GM19452 (cell line): ENCODE data around the gene PCYT1B.
"Not testable (repeated sequence)": the region's sequence is repeated elsewhere in the genome, so short reads cannot be mapped to it uniquely, and the experiment has no call there.

Source experiments
- ATAC-seq: cut with Tn5 transposase; IDR thresholded peaks from one replicate; pipeline ENCODE4 v1.9.1; 2021; ENCODE audit not compliant: unreplicated experiment

PCYT1B gene

DNA sequence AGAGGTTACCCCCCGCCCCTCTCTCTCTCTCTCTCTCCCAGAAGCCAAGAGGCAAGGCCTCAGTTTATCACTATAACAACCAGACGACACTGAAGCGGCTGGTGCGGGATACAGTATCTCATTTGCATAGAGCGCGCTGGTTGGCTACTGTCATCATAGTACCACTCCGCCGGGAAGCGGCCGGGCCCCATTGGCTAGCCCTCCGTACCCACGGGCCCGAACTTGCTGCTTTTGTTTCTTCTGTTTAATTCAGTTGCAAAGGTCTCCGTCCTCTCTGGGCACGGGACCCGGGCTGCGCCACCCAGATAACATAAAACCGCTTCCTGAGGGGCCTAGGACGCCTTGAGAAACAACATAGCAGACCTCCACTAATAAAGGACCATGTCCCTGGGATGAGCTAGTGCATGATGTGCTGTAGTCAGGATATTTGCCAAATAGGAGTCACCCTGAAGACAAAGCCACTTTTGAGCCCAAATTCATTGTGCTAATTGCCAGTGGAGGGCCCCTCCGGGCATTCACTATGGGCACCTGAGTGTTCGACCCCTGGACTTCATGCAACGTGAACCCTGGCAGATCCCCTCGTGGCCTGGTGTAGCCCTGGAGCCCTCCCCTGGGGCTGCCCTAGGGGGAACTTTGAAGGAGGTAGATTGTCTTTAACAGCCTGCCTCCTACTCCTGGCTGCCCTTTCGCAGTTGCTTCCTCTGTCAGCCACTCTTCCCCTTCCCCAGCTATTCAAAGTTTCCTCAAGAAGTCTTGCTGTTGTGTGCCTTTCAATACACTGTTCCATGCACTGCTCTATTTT, at the start of gene PCYT1B:
PCYT1B (minus strand) TSS at position 91 of the 802 bp plus-strand sequence. CDS start 242 bp downstream, outside the sequence.
- peak; percentile 93 for ATAC-seq

DNA sequence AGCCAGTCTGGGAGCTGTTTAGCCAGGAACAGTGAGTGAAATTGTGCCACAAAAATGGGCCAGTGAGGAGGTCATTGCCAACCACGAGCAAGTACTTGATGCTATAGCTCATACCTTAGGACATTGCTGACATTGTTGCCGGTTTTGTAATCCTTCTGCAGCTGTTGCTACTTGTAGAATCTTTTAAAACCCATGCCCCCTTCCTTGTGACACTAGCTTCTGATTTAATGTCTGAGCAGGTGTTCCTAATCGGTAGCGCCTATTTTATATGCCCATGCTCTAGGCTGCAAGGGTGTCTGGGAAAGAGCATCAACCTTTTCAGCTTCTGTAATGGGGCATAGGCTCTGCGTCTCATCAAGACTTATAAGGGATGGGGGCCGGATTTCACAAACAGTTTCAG, 49.1 kb upstream of the PCYT1B start:
- ATAC-seq, result no peak

DNA sequence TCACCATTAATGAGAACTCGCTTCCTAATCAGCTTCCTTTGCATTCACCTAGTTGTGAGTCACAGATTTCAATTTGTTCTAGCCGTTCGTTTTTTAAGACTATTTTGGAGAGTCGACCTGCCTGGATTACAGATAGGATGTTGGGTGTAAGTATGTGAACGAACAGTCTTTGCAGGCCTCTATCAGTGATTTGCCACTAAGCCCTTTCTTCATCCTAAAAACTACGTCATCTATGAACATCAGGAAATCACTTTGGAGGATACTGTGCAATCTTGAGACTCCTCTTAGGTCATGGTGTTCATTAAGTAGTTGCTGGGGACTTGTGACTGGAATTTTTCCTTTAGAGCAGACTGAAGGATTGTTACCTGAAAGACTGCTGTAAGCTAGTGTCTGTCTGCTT, 47.7 kb upstream of the PCYT1B start:
- ATAC-seq, result no peak

DNA sequence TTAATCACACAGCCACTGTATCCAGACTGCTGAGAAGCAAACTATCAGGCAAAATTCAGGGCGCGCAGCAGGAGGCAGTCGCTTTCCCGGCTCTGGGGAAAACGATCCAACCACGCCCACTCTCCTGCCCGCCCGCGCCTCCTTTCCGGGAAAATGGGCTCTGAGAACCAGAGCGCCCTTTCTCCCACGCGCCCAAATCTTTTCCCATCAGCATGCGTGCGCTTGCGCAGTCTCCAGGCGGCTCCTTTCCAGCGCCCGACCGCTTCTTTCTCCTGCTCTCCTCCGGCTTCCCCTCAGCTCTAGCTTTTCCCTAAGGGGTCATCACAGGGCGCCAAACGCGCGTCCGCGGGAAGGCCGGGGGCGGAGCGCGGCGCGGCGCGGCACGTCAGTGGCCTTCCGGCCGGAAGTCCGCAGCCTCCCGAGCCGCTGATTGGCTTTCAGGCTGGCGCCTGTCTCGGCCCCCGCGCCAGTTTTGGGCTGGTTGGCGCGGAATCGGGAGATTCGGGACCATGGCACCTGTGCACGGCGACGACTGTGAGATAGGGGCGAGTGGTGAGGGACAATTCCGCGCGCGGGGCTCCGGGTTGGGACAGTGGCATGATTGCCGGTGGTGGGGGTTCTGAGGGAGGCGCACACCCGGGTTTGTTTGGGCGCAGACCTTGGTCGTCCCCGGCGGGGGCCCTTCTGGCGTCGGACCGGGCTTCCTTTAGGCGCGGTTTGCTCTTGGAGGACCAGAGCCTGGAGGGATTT, 46.5 kb upstream of the PCYT1B start, which contains the start of gene POLA1:
POLA1 (plus strand) TSS at position 466 of the 750 bp plus-strand sequence; CDS start at position 510, 44 bp downstream.
- peak; percentile 96 for ATAC-seq

DNA sequence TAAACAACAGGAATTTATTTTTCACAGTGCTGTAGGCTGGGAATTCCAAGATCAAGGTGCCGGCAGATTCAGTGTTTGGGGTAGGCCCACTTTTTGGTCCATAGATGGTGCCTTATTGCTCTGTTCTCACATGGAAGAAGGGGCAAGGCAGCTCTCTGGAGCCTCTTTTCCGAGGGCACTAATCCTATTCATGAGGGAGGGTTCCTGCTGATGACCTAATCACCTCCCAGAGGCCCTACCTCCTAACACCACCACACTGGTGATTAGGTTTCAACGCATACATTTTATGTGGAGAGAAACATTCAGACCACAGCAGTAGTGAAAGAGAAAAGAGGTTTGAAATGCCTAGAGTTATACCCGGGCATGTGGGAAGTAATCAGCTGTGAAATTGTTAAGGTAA, 45.2 kb upstream of the PCYT1B start:
- ATAC-seq, result no peak

DNA sequence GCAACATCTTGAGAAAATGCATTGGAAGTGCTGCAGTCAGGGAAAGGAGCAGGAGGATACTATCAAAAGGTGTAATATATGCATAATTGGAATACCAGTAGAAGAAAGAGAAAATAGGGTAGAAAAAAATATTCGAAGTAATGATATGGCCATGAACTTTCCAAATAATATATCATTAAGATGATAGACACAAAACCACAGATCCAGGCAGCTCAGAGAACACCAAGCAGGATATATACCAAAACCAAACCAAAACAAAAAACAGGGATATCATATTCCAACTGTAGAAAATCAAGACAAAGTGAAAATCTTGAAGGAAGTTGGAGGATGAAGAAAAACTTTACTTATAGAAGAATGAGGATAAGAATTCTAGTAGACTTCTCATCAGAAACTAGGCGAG, 36.9 kb upstream of the PCYT1B start:
- ATAC-seq, result no peak

DNA sequence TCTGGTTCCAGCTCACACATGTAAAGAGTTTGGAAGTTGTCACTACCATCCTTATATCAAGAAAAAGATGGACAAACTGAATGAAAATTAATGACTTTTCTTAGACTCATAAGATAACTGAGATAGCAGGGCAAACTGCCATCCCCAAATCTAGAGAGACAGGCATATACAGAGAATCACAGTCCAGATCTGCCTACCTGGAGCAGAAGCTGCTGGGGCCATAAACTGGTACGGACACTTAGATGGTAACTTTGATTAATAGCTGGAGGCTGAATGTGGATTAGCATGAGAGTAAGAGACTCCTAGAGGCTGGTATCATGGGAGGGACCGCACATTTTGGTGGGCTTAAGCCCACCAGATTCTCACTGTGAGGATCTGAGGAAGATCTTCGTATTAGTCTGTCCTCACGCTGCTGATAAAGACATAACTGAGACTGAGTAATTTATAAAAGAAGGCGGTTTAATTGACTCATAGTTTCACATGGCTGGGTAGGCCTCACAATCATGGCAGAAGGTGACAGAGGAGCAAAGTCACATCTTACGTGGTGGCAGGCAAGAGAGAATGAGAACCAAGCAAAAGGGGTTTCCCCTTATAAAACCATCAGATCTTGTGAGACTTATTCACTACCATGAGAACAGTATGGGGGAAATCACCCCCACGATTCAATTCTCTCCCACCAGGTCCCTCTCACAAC, 35.7 kb upstream of the PCYT1B start:
- no peak for ATAC-seq

DNA sequence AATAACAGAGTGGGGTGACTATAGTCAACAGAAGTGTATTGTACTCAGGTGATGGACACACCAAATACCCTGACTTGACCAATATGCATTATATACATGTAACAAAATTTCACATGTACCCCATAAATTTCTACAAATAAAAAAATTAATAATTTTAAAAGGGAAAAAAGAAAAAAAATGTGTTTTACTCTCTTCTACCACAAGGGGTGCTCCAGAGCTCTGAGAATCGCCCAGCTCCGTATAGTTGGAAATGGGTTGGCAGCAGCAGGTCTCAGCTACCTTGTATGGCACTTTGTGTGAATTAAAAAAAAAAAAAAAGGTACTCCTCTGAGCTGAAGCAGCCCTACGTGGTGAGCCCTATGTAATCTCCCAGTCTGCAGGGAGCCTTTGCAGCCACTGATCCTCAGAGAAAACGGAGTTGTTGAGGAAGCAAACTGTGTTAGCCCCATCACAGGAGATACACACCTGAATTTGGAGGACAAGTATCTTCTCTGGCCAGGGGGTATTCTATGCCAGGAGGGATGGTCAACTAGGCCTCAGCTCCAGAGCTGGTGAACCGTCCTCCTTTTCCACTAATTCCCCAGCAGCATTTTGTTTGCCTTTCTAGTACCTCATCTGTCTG, 29.4 kb upstream of the PCYT1B start:
- ATAC-seq, result no peak

DNA sequence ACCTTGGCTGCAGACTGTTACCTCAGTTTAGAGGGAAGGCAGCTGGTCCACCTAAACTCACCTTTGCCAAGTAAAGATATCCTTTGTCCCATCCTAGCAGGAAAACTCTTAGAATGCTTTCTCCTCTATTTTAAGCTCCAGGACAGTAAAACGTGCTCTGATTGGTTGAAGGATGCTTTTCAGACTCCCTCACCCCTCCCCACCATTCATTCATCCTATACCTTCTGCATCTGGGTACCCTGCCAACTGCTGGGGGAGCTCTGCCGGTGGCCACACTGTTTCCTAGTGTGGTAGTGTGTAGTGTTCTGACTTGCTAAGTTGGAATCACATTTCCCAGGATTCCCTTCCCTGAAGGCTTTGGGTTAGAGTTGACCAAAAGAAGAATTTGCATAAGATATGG, 26.3 kb upstream of the PCYT1B start:
- ATAC-seq, result no peak

DNA sequence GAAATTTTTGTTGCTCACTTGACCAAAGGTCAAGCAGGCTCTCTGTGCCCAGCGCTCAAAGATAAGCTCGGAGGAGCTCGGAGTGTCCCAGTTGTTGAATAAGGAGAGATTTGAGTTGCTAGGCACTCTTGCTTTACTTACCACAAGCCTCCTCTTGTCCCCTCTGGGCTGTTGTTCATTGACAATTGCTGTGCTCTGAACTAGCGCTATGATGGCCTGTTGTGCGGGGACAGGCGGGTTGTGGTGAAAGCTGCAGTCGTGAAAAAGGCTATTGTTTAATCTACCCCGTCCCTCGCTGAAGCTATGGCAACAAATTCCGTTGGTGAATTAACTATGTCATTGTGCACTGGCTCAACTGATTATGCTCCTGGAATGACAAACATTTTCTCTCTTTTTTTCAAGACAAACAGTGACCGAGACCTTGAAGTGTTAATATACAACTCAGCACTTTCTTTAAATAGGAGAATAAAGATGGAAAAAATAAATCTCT, 25.6 kb upstream of the PCYT1B start:
- ATAC-seq, result no peak

DNA sequence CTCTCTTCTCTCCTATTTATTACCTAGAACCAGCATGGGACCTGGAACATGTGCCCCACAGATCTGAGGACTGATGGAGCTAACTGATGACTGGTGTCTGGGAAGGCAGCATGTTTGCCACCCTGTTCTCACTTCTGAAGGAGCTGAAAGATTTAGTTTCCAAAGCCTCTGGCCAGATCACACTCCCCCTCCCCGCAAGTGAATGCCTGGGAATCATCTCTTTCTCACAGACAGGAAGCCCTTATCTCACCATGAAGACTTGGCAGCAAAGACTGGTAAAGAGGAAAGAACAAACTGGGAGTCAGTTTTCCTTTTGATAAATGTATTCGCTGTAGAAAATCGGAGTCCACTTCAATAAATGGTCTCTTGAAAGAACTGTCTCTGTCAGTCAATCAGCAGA, 21.0 kb upstream of the PCYT1B start:
- ATAC-seq, result no peak

DNA sequence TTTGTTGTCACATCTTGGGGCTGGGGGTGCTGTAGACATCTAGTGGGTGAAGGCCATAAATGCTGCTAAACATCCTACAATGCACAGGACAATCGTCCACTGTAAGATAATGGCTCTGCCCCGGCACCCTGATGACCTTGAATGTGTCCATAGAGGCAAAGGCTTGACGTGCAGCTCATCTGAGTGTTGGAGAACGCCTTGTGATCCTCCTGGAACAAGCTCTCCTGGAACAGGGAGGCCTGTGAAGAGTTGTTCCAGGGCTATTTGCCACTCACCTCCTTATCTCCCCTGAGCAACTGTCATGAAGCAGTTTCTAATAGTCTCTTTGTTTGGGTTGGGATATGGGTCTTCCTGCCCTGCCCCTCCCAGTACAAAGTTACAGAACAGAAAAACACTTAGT, 15.2 kb upstream of the PCYT1B start:
- no peak for ATAC-seq

DNA sequence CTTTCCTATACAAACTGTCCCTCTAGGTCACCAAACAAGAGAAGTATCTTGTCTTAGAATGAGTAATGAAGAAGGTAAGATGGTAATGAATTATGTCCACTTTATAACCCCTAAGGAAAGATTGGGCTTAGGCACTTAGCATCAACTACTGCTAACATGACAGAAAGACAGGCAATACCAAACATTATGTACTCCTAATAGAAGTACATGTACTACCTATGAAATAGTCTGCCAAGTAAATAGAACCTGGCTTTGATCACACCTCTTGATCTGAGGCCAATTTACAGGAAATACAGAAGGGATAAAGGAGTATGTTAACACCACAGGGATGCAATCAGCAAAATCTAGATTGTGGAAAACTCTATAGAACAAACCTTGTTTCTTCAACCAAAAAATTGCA, 14.1 kb upstream of the PCYT1B start:
- no peak for ATAC-seq

DNA sequence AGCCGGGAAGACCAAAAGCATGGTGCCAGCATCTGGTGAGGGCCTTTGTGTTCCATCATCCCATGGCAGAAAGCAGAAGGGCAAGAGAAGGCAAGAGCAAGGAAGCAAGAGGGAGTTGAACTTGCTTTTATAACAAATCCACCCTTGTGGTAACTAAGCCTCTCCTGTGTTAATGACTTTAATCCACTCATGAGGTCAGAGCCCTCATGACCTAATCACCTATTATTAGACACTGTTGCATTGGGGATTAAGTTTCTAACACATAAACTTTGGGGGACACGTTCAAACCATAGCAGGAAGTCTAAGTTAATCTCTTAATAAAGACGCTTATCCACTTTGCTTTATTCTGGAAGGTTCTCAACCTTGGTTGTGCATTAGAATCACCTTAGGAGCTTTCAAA, 12.5 kb upstream of the PCYT1B start:
- ATAC-seq, result no peak

DNA sequence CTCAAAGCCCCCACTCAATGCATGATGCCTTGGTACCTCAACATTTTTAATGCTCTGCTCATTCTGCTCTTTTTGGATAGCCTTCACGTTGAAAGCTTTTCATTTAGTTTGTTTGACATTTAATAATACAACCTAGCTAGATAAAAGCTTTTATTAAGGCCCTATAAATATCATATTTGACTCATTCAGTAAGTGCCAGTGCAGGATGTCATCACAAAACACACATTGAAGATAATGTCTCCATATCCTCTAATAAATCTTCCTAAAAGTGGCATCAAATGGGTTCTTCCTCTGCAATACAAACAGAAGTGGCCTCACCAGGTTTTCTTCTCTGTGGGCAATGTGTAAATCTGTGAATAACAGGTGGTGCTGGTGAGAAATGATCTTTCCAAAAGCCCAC, 12.0 kb upstream of the PCYT1B start:
- no peak for ATAC-seq

DNA sequence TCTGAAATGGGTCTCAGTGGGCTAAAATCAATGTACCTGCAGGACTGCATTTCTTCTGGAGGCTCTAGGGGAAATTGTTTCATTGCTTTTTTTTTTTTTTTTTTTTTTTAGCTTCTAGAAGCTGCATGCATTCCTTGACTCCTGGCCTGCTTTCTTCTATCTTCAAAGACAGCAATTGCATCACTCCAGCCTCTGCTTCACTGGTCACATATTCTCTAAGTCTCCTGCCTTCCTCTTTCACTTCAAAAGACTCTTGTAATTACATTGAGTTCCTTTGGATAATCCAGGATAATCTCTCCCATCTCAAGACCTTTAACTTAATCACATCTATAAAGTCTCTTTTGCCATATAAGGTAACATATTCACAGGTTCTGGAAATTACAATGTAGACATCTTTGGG, 11.3 kb upstream of the PCYT1B start:
- no peak for ATAC-seq

DNA sequence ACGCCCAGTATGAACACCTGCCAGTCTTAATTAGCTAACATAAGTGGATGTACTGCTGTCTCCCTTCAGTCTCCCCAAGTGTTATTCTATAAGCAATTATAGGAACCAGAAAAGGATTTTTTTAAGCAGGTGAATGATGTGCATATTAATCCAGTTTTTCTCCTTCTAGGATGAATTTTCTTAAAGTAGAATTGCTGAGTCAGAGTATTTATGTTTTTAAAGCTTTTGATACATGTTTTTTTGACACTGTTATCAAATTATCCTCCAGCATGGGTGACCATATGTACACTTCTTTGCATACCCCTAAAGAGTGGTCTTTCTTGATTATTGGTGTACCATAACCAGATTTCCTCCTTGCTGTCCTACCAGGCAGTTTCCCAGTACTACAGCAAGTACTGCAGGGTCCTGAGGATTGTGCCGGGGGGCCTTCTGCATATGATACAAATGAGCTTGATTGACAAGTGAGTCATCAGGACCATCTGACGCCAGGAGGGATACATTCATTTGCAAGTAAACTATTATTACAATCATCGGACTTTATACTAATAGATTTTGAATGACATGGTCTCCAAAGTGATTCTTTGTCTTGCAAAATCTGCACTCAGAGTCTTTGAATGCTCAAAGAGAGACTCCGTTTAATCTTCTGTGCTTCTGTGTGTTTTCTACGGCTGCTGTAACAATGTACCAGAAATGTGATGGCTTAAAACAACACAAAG, 10.7 kb upstream of the PCYT1B start:
- ATAC-seq, result no peak

DNA sequence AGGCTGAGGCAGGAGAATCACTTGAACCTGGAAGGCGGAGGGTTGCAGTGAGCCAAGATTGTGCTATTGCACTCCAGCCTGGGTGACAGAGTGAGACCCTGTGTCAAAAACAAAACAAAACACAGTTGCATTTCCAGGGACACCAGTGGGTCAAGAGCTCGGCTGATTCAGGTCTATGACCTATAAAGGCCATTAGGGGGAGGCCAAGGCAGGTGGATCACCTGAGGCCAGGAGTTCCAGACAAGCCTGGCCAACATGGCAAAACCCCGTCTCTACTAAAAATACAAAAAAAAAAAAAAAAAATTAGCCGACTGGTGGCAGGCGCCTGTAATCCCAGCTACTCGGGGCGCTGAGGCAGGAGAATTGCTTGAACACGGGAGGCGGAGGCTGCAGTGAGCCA, 8.5 kb upstream of the PCYT1B start:
- not testable (repeated sequence) for ATAC-seq

DNA sequence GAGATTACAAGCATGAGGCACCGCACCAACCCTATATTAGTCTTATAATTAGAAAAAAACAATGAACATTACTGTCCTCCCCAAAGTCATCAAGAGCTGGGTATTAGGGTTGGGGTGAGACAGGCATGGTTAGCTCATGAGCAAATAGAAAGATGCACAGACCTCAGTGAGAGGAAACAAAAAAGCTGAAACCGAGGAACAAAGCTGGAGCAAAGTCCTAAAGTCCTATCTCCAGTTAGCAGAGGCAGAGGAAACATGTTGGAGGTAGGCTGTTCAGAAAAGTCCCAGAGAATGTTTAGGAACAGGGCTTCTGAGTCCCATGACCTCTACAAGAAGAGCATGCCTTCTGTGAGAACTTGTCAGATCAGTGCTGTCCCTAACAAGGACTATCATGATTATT, 4.6 kb upstream of the PCYT1B start:
- no peak for ATAC-seq

DNA sequence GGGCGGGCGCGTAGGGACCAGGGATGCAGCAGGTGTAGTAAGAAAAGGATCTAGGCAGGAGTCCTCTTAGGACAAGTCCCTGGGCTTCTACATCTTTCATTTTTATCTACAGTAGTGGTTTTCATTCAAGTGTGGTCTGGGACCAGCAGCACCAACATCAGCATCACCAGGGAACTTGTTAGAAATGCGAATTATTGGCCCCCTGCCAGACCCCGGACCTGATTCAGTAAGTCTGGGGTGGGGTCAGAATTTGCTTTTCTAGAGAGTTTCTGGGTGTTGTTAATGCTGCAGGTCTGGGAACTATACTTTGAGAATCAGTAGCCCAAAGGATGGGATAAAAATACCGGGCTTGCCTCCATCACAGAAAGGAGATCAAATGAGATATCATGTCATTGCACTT, 1.3 kb upstream of the PCYT1B start:
- ATAC-seq, result no peak
